MM.1S (cell line): ENCODE measurements around the gene MCM9.

ENCODE experiments used
- CTCF ChIP-seq: fragments of 300-600 bp; sonication (generic); IDR thresholded peaks from 2 replicates; pipeline ENCODE4 v1.5.1; 2016; ENCODE audit warnings: antibody characterized with exemption, low read length, mixed read lengths
- EZH2 ChIP-seq: fragments of 300-600 bp; sonication (generic); optimal IDR thresholded peaks from 2 replicates; pipeline ENCODE3; 2017; ENCODE audit warnings: low read depth, mild to moderate bottlenecking, antibody characterized with exemption, low read length, mixed read lengths
- EZH2phosphoT487 ChIP-seq: fragments of 300-600 bp; sonication (generic); IDR thresholded peaks from 2 replicates; pipeline ENCODE4 v1.6.1; 2018; ENCODE audit warnings: antibody characterized with exemption, low read length

DNA sequence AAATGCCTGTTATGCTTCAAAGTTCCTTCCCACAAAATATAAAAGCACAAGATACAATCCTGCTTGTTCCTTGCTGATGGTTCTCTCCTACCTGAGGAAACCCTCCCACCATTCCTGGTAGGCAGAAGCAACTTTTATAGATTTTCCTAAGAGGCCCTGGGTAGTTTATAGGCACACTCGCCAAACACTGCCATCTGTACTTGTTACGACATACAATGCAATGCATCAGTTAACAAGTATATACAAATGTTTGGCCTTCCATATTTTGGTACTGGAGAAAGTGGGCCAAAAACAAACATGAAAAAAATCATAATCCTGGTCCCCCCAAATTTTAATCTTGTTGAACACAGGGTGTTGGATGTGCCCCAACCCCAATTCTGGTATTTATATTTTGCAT, 16.6 kb downstream of the MCM9 start:
- TF ChIP-seq CTCF (no peak), EZH2 (no peak), EZH2phosphoT487 (no peak)
